Transverse colon (tissue), 4 donors: ENCODE data around the gene AP3B1. TPM values are rescaled to one million over a fixed set of nuclear protein-coding genes. Genes with fewer than 3 reads are reported as not detected.
"Not testable (repeated sequence)": the region's sequence is repeated elsewhere in the genome, so short reads cannot be mapped to it uniquely, and the experiment has no call there.

Experiments used
- DNase-seq: peaks from one replicate; pipeline ENCODE4 v3.0.0-alpha.2; 2019
- H3K27ac ChIP-seq, 4 donors: fragments of 200-600 bp; sonication (generic); 2 replicates each; pipeline ENCODE4 v1.5.1; 2016 to 2018; ENCODE audit warnings: inconsistent platforms in 4 of 4
- H3K27me3 ChIP-seq: fragments of 200-600 bp; sonication (generic); 2 replicates; pipeline ENCODE4 v1.5.1; 2017; ENCODE audit warnings: inconsistent platforms
- H3K36me3 ChIP-seq, 4 donors: fragments of 200-600 bp; sonication (generic); 2 replicates each; pipeline ENCODE4 v1.5.1; 2017 to 2019; ENCODE audit warnings: inconsistent platforms in 4 of 4
- H3K4me1 ChIP-seq, 4 donors: fragments of 200-600 bp; sonication (generic); 2 replicates each; pipeline ENCODE4 v1.5.1; 2017 to 2020; ENCODE audit warnings: inconsistent platforms in 4 of 4
- H3K4me3 ChIP-seq, 4 donors: fragments of 200-600 bp; sonication (generic); 1 replicate in 1 of 4; 2 replicates in 3 of 4; pipeline versions ENCODE4 v1.5.1 to v1.6.1; 2017 to 2019; ENCODE audit warnings: inconsistent platforms in 4 of 4
- H3K9me3 ChIP-seq, 2 donors: fragments of 200-600 bp; sonication (generic); 2 replicates each; pipeline ENCODE4 v1.5.1; 2017 to 2019; ENCODE audit warnings: inconsistent platforms in 2 of 2
- EP300 ChIP-seq: sonication (generic); formaldehyde crosslinking; IDR thresholded peaks from one replicate; pipeline ENCODE4 v1.6.1; 2017; ENCODE audit warnings: antibody characterized with exemption, low read depth
- POLR2A ChIP-seq: fragments of 450-650 bp; IDR thresholded peaks from one replicate; pipeline ENCODE4 v1.6.1; 2016; ENCODE audit warnings: antibody characterized with exemption, mild to moderate bottlenecking, moderate library complexity
- POLR2AphosphoS5 ChIP-seq, 3 donors: sonication (generic); formaldehyde crosslinking; IDR thresholded peaks; one replicate each; pipeline ENCODE4 v1.6.1; 2016; ENCODE audit warnings: antibody characterized with exemption in 3 of 3
- WGBS, 2 donors: methylation state at CpG; one replicate each; pipeline ENCODE4 v1.1.5; 2018; ENCODE audit warnings: low coverage in 1 of 2; 5-methylcytosine and 5-hydroxymethylcytosine counted together
- in situ Hi-C, 4 donors: fragments of 200-750 bp; cut with MboI; loops; one replicate each; pipeline versions ENCODE4 v1.15.0 to v1.15.1; 2017; ENCODE audit warnings: low sequenced_read_pairs in 3 of 4, low pct_ligation_motif_present in 1 of 4, low pct_unique_long_range_greater_than_20kb in 1 of 4
- intact Hi-C: fragments of 100-400 bp; cut with DNase I; formaldehyde crosslinking; loops from one replicate; pipeline ENCODE4 v1.15.1; 2023; ENCODE audit warnings: low total_unique reads
- total RNA-seq, 4 donors: library from RNA; depleted of rRNA; stranded (reverse); fragments of >200 nt; gene quantifications; one replicate each; pipeline ENCODE4 v1.1.0, GENCODE V29; 2016
- TF ChIP-seq, protein P1 (sequence below), 5 experiments: fragments of 200-600 bp in 3 of 5; fragments of 450-650 bp in 2 of 5; sonication (generic) in 3 of 5; IDR thresholded peaks; 1 replicate in 2 of 5; 2 replicates in 3 of 5; pipeline ENCODE4 v1.5.1; 2016 to 2017; ENCODE audit warnings: antibody characterized with exemption in 5 of 5, inconsistent platforms in 3 of 5, mild to moderate bottlenecking in 2 of 5, moderate library complexity in 1 of 5

AP3B1 gene
- total RNA-seq, 4 donors from 2014 or later = 45.7 to 61.3 (median 53.4) TPM

DNA sequence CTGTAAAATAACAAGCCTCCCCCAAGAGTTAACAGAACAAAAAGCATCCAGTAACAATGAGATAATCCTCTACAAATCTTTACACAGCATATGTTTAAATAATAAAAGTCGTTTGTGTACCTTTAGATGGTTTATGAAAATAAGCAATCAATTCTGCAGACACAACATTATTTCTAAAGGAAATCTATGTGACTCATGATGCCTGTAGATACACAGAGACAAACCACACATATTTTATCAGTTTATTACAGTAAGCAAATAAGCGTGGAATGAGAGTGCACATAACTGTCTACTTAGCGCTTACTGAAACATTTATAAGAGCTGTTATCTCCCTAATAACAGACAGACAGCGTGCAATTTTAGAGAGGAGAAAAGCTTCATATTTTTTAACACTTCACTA is 243.6 kb downstream of the AP3B1 start:
- TF ChIP-seq EP300 (no peak), POLR2A (no peak), POLR2AphosphoS5 (IDR thresholded peaks at IDR 0.05) (no peak)
- TF ChIP-seq, protein P1, sequence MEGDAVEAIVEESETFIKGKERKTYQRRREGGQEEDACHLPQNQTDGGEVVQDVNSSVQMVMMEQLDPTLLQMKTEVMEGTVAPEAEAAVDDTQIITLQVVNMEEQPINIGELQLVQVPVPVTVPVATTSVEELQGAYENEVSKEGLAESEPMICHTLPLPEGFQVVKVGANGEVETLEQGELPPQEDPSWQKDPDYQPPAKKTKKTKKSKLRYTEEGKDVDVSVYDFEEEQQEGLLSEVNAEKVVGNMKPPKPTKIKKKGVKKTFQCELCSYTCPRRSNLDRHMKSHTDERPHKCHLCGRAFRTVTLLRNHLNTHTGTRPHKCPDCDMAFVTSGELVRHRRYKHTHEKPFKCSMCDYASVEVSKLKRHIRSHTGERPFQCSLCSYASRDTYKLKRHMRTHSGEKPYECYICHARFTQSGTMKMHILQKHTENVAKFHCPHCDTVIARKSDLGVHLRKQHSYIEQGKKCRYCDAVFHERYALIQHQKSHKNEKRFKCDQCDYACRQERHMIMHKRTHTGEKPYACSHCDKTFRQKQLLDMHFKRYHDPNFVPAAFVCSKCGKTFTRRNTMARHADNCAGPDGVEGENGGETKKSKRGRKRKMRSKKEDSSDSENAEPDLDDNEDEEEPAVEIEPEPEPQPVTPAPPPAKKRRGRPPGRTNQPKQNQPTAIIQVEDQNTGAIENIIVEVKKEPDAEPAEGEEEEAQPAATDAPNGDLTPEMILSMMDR (IDR thresholded peaks at IDR 0.05) = no peak
- 76 to 78% methylated on average over 4 of the region's 4 CpGs for WGBS, 2 donors
- H3K4me3 ChIP-seq = no peak overlapping the region
- H3K9me3 ChIP-seq = no peaks in the 10 kb centered on the region
- no peak overlapping the region for H3K27ac ChIP-seq
- no peak for DNase-seq
- H3K4me1 ChIP-seq = no peaks in the 10 kb centered on the region
- H3K36me3 ChIP-seq = no peaks in the 10 kb centered on the region
- H3K27me3 ChIP-seq = no peaks in the 10 kb centered on the region
- intact Hi-C loops = no loop called here
- in situ Hi-C loops = no loop called here

DNA sequence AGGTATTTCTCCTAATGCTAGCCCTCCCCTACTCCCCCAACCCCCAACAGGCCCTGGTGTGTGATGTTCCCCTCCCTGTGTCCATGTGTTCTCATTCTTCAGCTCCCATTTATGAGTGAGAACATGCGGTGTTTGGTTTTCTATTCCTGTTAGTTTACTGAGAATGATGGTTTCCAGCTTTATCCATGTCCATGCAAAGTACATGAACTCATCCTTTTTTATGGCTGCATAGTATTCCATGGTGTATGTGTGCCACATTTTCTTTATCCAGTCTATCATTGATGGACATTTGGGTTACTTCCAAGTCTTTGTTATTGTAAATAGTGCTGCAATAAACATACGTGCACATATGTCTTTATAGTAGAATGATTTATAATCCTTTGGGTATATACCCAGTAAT is 247.7 kb downstream of the AP3B1 start:
- H3K27me3 ChIP-seq, H3K4me3 ChIP-seq, H3K27ac ChIP-seq, H3K36me3 ChIP-seq, H3K9me3 ChIP-seq, H3K4me1 ChIP-seq, DNase-seq, intact Hi-C loops, in situ Hi-C loops: not testable (repeated sequence)
- 60 to 81% methylated on average over 1 to 2 of the region's 2 CpGs for WGBS, 2 donors

- intact Hi-C loops = no loop called here
- Histone ChIP-seq H3K4me1 (no peaks in the 10 kb centered on the region), H3K27ac (no peak overlapping the region), H3K36me3 (no peaks in the 10 kb centered on the region), H3K9me3 (no peaks in the 10 kb centered on the region), H3K4me3 (no peak overlapping the region), H3K27me3 (no peaks in the 10 kb centered on the region)
- in situ Hi-C loops = no loop called here
- 94 to 100% methylated on average over 1 to 8 of the region's 9 CpGs for WGBS, 2 donors
- DNase-seq = no peak
- no peak for TF ChIP-seq POLR2A
- no peak for TF ChIP-seq POLR2AphosphoS5 (IDR thresholded peaks at IDR 0.05)
- TF ChIP-seq EP300 = no peak
- TF ChIP-seq, protein P1 (IDR thresholded peaks at IDR 0.05) = no peak
Measured at GRCh38 chr5:78046006-78046405, 248.5 kb downstream of the AP3B1 start.

GRCh38 chr5:78041805-78042204 is 252.7 kb downstream of the AP3B1 start:
- in situ Hi-C loops = no loop called here
- intact Hi-C loops = no loop called here
- DNase-seq = no peak
- 96 to 100% methylated on average over 1 to 5 of the region's 5 CpGs for WGBS, 2 donors
- Histone ChIP-seq H3K4me1 (no peaks in the 10 kb centered on the region), H3K27me3 (no peaks in the 10 kb centered on the region), H3K36me3 (no peaks in the 10 kb centered on the region), H3K4me3 (no peak overlapping the region), H3K27ac (no peak overlapping the region), H3K9me3 (no peaks in the 10 kb centered on the region)
- TF ChIP-seq POLR2A = no peak
- no peak for TF ChIP-seq POLR2AphosphoS5 (IDR thresholded peaks at IDR 0.05)
- TF ChIP-seq, protein P1 (IDR thresholded peaks at IDR 0.05) = no peak
- no peak for TF ChIP-seq EP300

GRCh38 chr5:78025540-78025939 is 269.0 kb downstream of the AP3B1 start:
- Histone ChIP-seq H3K4me1 (no peaks in the 10 kb centered on the region), H3K4me3 (no peak overlapping the region), H3K36me3 (peaks cover 0 to 2% (median 0%) of the 10 kb centered on the region in 4 donors), H3K27me3 (no peaks in the 10 kb centered on the region), H3K9me3 (no peaks in the 10 kb centered on the region), H3K27ac (no peak overlapping the region)
- no peak for TF ChIP-seq EP300
- WGBS, 2 donors = 71 to 89% methylated on average over 1 to 2 of the region's 2 CpGs
- in situ Hi-C loops = no loop called here
- intact Hi-C loops = no loop called here
- DNase-seq = no peak
